HG03378 (cell line): ENCODE results near the gene CSF2RB.

Experiments used
- ATAC-seq: cut with Tn5 transposase; IDR thresholded peaks from one replicate; pipeline ENCODE4 v1.9.1; 2021; ENCODE audit warnings: mild to moderate bottlenecking, moderate library complexity; ENCODE audit not compliant: unreplicated experiment

Gene CSF2RB

DNA sequence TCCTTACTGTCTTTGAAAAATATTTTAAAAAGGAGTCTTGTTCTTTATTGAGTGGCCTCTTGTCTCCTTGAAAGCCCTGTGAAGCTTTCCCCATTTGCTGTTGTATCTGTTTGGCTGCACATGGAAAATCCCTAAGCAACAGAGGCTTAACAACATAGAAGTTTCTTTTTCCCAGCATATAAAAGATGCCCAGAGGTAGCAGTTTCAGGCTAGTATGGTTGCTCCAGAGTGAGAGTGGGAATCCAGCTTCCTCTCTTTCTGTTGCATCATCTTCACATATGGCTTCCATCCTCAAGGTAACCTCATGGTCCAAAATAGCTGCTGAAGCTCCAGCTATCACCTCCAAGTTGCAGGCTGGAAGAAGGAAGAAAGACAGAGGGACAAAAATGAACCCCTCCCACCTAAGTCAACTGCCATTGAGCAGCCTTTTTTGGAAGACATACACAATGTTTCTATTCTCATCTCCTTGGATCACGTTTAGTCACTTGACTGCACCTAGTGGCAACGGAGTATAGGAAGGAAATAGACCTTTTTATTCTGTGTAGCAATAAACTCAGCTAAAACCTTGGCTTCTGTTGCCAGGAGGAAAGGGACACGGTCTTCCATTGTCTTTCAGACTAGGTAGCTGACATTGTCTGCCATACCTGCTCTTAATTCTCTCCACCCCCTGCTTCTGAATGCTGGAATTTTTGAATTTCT is 5.3 kb downstream of the CSF2RB start:
- no peak for ATAC-seq

DNA sequence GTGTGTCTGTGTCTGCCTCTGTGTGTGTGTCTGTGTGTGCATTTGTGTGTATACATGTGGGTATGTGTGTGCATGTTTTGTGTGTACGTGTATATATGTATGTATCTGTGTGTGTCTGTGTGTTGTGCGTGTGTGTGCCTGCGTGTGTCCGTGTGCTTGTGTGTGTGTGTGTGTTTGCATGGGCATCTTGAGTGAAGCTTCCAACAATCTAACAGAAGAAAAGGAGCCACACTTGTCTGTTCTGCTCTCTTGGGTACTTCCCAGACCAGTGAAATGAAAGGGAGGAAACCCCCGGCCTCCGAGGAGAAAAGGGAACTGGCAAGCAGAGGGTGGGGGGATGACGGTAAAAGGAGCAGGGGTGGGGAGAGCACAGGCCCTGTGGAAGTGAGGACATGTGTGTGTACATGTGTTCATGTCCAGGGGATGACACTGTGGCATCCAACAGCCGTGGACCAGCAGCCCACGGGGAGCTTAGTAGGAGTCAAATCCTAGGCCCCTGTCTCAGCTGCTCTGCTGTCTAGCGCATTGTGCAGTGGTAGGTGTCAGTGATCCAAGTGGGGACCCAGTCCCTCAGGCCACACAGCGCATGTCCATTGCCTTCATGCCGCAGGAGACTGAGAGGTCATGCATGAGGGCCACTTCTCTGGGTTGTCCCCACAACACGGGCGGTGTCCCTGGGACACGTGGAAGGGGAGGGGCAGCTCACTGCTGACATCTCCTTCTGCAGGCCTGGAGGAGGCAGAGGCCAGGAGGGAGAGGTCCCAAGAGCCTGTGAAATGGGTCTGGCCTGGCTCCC is 8.1 kb downstream of the CSF2RB start:
- ATAC-seq: no peak

DNA sequence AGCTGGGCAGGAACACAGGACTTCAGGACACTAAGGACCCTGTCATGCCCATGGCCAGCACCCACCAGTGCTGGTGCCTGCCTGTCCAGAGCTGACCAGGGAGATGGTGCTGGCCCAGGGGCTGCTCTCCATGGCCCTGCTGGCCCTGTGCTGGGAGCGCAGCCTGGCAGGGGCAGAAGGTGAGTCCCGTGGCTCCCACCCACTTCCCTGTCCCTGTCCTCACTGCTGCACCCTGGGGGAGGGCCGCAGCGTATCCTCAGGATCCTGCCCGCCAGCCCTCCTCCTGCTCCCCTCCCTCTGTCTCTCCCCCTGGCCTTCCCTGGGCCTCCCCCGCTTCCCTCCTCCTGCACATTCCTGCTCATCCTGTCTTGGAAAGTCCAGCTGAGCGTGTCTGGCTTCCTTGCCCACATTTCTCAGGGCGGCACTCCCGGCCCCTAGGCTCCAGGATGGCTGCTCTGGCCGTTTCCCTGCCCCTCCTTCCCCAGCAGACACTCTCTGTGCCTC is 8.7 kb downstream of the CSF2RB start:
- no peak for ATAC-seq

DNA sequence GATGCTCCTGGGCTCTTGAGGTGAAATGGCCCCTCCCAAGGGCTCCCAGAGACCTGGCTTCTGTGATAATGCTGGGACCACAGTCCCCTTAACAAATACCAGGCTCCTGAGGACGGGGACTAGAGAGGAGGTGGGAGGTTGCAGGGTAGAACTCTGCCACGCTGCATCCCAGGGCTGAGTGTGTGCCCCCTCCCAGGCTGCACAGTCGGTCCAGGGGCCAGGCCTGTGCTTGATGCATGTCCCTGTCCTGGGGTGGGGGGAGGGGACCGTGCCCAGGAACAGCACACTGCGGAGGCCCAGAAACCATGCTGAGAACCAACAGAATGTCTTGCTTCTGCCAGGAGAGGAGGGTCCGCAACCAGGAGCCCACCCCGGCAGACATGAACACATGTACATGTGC is 9.3 kb downstream of the CSF2RB start:
- no peak for ATAC-seq

DNA sequence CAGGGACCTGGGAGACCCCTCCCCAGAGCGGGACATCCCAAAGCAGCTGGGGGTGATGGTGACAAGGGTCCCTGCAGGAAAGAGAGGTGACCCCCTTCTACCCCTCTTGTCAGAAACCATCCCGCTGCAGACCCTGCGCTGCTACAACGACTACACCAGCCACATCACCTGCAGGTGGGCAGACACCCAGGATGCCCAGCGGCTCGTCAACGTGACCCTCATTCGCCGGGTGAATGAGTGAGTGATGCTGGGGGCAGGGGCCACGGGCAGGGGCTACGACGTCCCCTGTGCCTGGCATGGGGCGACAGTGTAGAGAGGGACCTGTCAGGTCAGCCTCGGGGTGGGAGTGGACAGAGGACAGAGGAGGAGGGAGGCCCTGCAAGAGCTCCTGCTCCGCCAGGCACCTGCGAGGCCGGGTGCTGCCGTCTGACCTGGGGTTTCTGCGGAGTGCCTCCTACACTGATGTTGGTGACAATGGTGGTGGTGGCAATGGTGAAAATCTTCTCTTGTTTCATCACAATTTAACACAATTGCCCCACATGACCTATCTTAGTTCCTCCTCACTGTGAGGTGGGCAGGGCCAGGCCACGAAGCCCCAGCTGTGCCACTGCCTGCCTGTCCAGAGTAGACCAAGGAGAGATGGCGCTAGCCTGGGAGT is 9.8 kb downstream of the CSF2RB start:
- no peak for ATAC-seq

DNA sequence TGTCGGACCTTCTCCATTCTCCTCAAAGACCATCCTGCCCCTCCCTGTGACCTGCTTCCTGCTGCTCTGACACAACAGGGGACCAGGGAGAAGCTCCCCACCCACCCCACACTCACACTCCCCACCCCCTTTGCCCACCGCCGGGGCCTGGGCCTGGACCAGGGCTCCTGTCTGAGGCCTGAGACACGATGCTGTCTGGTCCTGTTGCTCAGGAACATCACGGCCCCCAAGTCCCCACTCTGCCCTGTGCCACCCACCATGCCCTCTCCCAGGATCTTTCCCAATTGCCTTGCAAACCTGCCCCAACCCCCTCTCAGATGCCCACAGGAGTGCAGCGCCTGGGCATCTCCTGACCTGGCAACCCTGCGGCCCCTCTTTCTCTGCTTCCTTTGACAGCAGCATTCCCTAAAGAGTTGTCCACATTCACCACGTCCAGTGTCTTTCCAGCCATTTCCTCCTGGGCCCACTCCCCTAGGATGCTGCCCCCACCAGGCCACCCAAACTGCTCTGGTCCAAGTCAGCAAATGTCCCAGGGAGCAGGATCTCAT is 10.8 kb downstream of the CSF2RB start:
- ATAC-seq: no peak

DNA sequence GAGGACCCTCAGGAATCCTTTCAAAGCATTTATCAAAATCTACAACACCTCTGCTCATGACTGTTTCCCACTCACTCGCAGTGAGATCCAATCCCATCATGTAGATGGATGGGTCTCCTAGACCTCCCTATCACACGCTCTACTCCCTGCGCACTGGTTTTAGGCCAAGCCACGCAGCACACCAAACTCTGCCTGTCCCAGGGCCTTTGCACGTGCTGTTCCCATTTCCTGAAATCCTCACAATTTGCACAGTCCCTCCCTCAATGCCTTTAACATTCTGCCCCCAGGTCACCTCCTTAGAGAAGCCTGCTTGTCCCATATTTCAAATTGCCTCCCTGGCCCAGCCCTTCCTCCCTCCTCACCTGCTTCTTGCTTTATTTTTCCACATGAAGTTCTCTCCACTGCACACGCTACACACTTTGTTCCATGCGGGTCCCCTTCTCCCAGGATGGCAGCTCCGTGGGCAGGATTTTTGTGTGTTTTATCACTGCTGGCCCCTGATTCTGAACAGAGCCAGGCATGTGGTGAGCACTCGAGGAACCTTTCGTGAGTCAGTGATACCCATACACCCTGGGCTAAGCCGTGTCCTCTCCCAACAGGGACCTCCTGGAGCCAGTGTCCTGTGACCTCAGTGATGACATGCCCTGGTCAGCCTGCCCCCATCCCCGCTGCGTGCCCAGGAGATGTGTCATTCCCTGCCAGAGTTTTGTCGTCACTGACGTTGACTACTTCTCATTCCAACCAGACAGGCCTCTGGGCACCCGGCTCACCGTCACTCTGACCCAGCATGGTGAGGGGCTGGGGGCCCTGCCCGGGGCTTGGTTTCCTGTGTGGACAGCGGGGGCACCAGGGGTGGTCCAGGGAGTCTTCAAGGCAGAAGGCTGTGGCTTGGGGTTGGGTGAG is 12.2 kb downstream of the CSF2RB start:
- no peak for ATAC-seq

DNA sequence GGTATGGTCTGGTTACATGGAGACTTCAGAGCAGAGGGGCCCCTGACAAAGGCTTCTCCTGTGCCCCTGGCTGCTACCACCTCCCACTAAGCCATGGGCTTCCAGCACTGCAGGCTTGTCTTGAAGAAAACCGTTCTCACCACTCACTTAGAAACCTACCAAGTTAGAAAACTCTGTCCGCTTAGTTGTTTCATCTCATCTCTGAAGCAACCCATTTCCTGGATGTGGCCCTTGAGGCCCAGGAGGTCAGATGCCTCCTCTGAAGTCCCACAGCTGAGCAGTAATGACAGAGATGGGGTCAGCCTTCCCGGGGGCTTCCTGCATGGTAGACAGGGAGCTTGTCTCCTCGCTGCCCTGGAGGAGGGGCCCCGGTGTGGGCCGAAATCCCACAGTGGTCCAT is 12.9 kb downstream of the CSF2RB start:
- ATAC-seq: no peak

DNA sequence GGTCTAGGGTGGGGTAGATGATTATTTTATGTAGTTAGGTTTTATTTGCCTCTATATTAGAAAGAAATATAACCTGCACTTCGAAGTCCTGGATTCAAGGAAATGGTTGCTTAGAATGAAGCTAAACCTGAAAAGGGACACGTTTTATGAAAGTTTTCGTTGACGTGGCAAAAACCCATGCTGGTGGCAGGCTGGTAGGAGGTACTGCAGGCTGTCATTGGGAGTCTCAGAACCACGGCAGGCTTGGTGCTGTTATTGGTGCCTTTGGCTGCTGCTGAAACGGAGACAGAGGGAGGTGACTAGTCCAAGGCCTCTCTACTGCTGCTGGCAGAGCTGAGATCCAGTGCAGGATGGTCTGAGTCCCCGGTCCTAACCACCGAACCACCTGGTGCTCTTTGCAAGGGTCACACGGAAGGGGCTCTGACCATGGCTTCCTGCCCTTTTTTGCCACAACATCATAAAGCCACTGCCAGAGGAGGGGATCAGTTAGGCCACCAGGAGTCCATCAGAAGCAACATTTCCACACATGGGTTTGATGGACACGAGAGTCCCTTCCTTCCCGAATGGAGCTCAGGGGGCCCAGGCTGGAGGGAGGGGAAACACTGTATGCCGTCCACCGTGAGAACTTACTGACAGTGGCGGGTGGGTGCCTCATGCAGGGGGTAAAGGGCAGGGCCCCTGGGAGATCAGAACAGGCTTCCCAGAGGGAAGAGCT is 13.4 kb downstream of the CSF2RB start:
- no peak for ATAC-seq

DNA sequence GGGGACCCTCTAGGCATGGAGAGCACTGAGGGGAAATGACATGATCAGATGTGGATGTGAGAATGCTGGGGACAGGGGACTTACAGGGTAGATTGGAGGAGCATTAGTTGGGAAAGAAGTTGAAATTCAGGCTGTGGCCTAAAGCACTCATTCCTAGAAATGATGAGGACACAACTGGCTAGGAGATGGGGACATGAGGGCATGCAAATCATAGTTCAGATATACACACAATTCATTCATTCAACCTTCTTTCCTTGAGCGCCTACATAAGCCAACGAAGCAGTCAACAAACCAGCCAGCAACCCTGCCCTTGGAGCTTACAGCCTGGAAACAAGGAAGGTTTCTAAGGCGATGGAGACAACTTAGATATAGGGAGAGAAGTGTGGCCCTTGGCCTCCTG is 14.2 kb downstream of the CSF2RB start:
- ATAC-seq: no peak

DNA sequence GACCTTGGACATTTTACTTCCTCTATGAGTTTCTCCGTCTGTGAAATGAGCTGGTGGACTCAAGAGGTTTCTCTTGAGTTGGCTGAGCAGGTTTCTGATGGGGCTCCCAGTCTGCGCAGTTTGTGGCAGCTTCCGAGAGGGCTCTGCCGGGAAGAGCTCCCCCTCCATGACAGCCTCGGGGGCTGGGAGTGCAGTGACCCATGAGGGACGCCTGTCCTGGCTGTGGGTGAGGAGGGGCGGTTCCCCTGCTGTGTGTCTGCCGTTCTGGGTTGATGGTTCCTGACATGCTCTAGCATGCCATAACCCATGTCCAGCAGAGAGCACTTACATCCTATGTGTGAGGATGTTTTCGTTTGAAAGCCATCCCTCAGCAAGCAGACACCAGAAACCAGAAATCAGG is 14.8 kb downstream of the CSF2RB start:
- no peak for ATAC-seq

DNA sequence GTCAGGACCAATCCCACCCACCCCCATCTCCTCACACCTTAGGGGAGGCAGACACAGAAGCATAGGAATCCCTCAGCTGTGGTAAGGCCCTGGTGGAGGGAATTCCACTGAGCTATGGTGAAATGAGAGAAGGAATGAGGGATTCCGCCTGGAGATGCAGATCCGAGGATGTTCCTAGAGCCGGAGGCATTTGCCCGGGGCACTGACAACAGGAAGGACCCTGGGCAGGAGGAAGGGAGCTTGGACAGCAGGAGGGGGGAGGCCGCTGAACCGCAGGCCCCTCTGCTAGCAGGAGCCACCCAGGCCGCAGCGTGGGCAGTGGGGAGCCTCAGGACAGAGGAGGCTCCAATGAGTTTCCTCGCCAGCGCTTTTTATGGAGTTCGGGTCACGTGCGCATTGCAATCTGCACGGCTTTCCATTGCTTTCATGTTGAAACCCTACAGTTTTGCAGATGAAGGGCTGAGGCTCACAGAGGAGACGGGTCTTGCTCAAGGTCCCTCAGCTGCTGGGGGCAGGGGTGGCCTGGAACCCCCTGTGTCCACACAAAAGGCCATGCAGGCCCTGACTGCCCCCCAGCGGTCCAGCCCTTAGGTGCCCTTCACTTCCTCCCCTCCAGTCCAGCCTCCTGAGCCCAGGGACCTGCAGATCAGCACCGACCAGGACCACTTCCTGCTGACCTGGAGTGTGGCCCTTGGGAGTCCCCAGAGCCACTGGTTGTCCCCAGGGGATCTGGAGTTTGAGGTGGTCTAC is 15.5 kb downstream of the CSF2RB start:
- ATAC-seq: no peak

DNA sequence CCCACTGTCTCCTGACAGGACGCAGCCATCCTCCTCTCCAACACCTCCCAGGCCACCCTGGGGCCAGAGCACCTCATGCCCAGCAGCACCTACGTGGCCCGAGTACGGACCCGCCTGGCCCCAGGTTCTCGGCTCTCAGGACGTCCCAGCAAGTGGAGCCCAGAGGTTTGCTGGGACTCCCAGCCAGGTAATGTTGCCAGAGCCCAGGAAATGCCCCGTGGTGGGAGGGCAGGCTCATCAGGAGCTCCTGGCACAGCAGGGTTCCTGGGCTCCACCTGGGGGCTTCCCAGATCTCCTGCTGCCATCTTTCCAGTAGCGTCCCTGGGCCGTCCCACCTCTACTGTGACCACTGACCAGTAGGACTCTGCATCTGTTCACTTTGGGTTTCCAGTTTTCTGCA is 16.2 kb downstream of the CSF2RB start:
- no peak for ATAC-seq

DNA sequence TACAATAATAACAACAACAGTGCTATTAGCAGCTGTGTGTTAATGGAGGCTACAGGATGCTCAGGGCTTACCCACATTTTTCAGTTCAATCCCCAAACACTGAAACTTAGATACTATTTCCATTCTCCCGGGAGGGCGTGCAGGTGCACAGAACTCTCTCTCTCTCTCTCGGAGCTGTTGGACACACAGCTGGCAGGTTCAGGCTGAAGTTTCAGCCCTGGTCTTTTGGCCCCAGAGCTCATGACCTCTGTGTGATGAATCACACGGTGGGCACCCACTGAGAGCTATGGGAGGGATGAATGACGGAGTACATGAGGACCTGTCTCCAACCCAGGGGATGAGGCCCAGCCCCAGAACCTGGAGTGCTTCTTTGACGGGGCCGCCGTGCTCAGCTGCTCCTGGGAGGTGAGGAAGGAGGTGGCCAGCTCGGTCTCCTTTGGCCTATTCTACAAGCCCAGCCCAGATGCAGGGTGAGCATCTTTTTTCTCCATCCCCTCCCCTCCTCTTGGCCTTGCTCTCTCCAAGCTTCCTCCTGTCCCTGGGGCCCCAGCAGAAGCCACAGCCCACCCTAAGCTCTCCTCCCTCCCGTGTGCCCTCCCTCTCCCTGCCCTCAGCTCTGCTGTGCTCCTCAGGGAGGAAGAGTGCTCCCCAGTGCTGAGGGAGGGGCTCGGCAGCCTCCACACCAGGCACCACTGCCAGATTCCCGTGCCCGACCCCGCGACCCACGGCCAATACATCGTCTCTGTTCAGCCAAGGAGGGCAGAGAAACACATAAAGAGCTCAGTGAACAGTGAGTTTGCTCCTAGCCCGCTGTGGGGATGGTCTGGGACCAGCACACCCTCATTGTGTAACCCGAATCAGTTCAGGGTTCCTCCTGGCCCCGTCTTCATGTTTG is 16.9 kb downstream of the CSF2RB start:
- no peak for ATAC-seq

DNA sequence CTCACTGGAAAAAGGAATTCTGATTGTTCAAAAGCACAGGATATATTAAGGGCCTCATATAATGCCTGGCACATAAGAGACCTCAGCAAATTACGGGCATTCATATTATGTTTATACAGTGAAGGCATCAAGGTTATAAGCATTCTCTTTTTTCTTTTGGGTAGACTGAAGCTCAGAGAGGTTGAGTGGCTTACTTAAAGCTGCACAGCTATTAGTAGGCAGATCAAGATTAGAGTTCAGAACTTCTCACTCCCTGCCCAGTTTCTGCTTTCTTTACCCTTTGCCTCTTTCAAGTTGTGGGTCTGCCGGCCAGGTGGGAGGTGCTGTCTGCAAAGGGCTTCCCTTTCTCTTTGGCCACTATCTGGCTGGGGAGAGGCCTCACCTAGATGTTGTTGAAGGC is 18.0 kb downstream of the CSF2RB start:
- ATAC-seq: no peak

DNA sequence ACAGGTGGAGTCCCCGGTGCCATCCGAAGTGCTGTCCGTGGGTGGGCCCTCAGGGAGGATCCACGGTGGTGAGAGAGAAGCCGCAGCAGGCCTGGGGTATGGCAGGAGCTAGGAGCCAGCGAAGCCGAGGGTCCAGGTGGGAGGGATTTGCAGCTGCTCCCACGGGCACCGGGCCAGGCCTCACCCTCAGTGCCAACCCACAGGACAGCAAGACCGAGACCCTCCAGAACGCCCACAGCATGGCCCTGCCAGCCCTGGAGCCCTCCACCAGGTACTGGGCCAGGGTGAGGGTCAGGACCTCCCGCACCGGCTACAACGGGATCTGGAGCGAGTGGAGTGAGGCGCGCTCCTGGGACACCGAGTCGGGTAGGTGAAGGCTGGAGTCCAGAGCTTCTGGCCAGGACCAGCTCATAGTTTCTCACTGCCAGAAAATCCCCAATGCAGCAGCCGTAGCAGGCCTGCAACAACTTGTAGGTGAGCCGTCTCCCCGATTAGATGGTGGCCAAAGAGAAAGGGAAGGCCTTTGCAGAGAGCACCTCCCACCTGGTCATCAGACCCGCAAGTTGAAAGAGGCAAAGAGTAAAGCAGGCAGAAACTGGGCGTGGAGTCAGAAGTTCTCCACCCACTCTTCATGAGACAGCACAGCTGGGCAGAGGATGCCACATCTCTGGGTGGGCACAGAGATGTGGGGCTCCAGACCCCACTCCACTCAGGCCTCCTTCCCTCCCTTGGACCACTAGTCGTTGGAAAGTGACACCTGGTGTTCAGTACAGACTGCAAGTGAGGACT is 20.4 kb downstream of the CSF2RB start:
- no peak for ATAC-seq
